ENCODE data around the gene SUN5. TPM values are rescaled to one million over a fixed set of nuclear protein-coding genes. Genes with fewer than 3 reads are reported as not detected.
"Not testable (repeated sequence)": the region's sequence is repeated elsewhere in the genome, so short reads cannot be mapped to it uniquely, and the experiment has no call there.

Gene SUN5, protein sequence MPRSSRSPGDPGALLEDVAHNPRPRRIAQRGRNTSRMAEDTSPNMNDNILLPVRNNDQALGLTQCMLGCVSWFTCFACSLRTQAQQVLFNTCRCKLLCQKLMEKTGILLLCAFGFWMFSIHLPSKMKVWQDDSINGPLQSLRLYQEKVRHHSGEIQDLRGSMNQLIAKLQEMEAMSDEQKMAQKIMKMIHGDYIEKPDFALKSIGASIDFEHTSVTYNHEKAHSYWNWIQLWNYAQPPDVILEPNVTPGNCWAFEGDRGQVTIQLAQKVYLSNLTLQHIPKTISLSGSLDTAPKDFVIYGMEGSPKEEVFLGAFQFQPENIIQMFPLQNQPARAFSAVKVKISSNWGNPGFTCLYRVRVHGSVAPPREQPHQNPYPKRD
- not detected for polyA plus RNA-seq (ENCODE audit: insufficient read length in 4 of 4)

DNA sequence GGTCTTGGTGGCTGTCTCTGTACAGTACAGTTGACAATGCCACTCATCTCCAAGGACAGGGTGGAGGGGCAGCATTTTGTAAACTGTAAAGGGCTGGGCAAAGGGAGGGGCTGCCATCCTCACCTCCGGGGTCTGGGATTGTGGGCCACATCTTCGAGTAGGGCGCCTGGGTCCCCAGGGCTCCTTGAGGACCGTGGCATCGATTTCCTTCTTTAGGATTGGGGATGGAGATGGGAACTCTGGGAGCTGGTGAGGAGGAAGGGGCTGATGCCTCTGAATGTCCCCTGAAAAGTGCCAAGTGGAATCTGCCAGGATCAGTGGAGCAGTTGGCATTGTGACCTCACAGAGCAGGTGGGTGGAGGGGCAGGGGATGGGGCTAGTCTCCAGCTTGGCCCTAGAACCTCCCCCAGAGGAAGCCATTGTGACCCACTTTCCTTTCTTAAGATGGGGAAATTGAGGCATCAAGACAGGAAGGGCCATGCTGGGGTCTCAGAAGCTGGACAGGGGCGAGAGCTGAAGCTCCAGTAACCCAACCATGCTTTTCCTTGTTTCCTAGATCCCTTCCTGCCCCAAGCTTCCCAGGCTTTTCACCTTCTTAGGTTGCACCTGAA lies at the start of gene SUN5:
Gene SUN5, minus strand, starts transcription at position 293 of the 611 bp plus-strand sequence. Its CDS starts 93 bp downstream, at position 200.
- DNase-seq (ENCODE audit: low read depth in 4 of 4, low spot score in 2 of 4): no peak

DNA sequence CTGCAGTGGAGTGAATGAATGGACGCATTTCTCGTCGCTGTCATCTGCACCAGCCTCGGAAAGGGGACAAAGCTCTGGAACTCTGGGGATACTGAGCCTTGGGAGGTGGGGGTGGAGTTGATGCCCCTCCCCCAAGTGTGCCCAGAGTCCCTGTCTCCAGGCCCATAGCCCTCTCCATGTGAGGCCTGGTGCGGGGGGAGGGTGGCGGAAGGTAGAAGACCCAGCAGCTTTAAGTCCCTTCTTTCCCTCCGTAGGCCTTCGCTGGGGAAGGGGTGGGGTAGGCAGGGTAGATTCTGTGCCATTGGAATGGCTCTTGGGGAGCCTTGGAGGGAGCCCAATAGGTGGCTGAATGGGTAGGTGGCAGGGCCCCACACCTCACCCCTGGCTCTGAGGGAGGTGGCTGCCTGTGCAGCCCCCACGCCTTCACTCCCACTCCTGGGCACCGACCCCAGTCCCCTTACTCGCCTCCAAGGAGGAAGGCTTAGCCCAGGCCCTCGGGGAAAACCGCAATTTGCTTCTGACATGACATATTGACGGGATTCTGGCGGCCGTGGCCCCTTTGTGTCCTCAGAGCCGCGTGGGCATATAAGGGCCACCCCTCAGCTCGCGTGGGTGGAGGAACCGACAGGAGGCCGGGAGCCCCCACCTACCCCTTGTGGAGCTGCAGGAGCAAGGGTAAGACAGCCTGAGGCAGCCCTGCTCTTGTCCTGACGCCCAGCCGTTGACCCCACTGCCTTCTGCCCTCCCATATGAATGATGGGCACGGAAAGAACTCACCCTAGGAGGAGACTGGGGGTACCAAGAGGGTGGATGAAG lies 49.3 kb upstream of the SUN5 start, which contains the start of gene BPIFB3:
Gene BPIFB3, plus strand, starts transcription at position 613 of the 816 bp plus-strand sequence. CDS start 1,533 bp downstream, outside the sequence.
- DNase-seq (ENCODE audit: low read depth in 4 of 4, low spot score in 2 of 4): no peak

DNA sequence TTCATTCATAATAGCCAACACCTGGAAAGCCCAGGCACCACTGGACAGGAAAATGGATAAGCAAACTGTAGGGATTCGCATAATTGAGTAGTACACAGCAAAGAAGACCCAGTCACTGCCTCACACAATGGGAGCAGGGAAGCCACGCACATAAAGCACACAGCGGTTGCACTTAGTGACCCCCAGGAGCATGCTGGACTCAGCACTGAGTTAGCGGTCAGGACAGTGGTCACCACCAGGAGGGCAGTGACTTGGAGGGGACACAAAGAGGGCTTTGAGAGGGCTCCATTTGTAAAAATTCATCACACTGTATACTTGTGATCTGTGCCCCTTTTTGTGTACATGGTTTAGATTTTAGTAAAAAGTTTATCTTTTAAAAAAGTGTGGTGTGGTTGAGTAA lies 47.1 kb upstream of the SUN5 start:
- DNase-seq (ENCODE audit: low read depth in 4 of 4, low spot score in 2 of 4): no peak

DNA sequence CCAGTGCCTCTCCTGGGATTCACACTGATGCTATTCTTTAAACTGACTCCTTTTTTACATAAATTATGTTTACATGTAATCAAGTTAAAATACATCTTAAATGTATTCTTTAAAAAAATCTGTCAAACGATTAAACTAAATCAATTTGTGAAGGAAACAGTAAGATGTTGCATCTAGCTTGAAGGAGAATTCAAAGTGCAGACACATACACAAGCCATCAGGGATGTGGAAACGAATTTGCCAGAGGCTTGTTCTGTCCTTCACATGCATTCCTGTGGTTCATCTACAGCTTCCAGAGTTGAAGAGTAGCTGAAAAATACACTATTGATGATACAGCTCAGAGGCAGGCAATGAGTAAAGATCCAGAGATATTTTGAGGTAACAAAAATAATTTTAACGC lies 42.2 kb upstream of the SUN5 start:
- no peak for DNase-seq (ENCODE audit: low read depth in 4 of 4, low spot score in 2 of 4)

DNA sequence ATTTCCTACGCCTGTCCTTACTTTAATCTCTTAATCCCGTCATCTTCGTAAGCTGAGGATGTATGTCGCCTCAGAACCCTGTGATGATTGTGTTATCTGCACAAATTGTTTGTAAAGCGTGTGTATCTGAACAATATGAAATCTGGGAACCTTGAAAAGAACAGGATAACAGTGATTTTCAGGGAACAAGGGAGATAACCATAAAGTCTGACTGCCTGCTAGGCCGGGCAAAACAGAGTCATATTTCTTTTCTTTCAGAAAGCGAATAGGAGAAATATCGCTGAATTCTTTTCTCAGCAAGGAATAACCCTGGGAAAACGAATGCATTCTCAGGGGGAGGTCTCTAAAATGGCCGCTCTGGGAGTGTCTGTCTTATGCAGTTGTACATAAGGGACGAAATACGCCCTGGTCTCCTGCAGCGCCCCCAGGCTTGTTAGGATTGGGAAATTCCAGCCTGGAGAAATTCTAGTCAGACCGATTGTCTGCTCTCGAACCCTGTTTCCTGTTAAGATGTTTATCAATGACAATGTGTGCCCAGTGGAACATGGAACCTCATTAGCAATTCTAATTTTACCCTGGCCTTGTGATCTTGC lies 41.0 kb upstream of the SUN5 start:
- not testable (repeated sequence) for DNase-seq (ENCODE audit: low read depth in 4 of 4, low spot score in 2 of 4)

DNA sequence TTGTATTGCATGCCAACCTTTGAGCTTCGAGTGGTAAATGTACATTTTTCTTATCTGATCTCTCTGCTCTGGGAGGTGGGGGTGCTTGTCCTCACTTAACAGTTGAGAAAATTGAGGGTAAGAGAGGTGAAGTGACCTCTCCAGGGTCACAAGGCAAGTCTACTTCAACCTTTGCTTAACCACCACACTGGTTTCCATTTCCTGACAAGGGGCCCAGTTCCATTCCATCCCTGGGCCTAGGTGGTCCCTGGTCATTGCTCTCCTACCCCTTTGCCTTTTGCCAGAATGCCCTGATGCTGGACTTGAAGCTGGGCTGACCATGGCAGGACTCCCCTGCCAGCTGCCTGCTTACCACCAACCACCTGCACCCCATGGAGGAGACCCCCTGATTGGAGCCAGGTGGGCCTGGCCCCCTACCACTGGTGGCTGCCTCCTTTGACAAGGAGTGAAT lies 39.5 kb upstream of the SUN5 start:
- DNase-seq (ENCODE audit: low read depth in 4 of 4, low spot score in 2 of 4): no peak

DNA sequence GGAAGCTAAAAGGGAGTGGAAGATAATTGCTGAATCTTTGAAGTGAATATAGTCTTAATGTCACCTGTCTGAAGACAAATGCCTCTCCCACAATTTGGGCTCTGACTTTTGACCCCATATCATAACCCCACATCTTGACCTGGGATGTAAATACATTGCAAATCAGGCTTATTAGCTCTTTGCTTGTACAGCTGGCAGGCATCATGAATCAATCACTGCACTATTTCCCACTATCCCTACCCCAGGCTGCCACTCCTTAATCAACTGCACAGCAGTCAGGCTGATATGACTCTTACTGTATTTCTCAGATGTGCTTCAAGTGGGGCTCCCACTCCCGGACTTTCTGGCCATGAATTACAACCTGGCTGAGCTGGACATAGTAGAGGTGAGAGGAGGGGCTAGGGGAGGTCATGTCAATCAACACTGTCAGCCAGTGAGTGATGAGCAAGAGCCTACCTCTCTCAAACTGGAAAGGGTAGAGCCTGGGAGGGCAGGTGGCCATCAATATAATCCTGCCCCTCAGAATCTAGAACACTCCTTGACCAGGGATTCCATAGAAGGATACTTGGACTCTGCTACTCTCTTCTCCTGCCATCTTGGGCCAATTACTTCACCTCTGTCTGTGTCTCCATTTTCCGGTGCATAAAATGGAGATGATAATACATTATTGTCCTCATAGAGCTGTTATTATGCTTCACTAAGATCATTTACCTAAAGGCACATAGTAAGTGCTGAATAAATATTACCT lies 38.9 kb upstream of the SUN5 start:
- DNase-seq (ENCODE audit: low read depth in 4 of 4, low spot score in 2 of 4): no peak

DNA sequence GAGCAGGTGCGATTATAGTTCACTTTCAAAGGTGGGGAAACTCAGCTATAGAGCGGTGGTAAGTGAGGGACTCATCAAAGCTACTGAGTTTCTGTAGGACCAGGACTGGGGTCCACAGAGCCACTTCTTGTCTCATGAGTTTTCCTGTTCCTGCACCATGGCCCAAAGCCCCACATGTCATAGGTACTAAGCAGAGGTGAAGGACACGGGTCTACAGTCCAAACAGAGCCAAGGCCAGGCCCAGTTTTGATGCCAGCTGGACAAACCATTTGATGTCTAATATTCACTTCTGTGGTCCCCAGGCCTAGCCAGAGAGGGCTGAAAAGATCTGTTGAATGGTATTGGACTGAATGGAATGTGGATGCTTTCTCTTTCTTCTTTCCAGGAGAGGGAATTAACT lies 38.2 kb upstream of the SUN5 start:
- no peak for DNase-seq (ENCODE audit: low read depth in 4 of 4, low spot score in 2 of 4)

DNA sequence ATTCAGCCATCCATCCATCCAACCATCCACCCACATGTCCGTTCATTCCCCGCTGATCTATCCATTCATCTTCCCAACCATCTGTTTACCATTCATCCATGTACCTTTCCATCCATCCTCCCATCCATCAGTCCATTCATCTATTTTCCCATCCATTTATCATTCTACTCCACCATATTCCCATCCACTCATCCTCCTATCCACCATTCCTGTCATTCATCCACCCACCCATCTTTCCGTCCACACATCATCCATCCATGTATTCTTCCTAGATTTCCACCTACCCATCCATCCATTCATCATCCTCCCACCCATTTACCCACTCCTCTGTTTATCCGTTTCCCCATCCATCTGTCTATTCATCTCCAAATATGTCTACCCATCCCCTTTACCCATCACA lies 34.0 kb upstream of the SUN5 start:
- DNase-seq (ENCODE audit: low read depth in 4 of 4, low spot score in 2 of 4): no peak

DNA sequence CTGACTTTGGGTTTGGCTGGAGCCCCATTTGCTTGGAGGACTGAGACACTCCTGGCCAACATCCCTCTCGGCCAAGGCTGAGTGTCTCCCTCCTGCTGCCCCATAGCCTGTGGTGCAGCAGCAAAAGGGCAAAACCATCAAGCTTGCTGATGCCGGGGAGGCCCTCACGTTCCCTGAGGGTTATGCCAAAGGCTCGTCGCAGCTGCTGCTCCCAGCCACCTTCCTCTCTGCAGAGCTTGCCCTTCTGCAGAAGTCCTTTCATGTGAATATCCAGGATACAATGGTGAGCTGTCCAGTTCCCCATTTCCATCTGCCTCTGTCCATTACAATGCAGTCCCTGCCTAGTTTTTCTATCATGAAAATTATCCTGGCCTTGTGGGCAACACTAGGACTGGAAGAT lies 33.2 kb upstream of the SUN5 start:
- no peak for DNase-seq (ENCODE audit: low read depth in 4 of 4, low spot score in 2 of 4)

DNA sequence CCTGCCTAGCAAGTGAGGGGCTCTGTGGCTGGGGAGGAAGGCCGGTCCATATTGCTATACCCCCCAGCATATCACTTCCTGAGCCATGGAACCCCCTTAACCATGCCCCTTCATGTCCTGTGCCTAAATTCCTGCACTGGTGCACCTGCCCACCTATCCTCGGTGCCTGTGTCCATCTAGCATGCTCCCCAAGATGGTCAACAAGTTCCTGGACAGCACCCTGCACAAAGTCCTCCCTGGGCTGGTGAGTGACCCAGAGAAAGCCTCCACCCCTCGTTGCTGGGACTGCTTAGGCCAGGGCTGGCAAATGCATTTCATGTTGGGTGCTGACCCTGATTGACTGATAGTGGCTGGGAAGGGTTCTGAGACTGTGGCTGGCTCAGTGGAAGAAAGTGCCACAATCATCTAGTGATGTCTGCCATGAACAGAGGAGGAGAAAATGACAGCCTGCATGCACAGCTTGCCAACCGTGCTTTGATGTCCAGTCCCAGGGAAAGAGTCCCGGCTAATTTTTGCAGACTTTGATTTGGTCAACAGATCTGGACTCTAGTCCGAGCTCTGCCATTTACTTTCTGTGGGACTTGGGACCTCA lies 30.8 kb upstream of the SUN5 start:
- no peak for DNase-seq (ENCODE audit: low read depth in 4 of 4, low spot score in 2 of 4)

DNA sequence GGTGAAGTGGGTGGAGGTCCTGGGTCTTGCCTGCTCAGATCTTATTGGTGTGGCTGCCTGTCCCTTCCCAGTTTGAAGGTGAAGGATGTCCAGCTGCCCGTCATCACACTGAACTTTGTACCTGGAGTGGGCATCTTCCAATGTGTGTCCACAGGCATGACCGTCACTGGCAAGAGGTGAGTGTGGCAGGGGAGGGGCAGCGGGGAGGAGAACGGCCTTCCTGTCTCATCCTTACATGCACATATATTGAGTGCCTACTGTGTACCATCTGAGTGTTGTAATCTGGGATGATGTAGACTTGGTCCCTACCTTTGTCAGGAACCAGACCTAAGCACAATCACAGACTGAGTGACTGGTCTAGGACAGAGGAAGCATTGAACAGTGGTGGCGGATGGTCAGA lies 29.9 kb upstream of the SUN5 start:
- DNase-seq (ENCODE audit: low read depth in 4 of 4, low spot score in 2 of 4): no peak

DNA sequence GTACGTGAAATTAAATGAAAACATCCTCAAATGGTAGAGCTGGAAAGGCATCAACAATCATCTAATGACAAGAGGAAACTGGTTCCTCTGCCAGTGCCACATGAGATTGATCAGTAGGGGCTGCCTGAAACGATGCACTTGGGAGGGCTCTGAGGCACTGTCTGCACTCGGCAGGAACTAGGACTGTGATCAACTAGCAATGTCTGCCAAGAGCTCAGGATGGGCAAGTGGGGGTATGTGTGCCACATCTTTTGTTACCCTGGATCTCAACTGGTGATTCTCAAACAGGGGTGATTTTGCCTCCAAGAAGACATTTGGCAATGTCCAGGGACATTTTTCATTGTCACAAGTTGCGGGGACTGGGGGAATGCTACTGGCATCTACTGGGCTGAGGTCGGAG lies 29.1 kb upstream of the SUN5 start:
- no peak for DNase-seq (ENCODE audit: low read depth in 4 of 4, low spot score in 2 of 4)

DNA sequence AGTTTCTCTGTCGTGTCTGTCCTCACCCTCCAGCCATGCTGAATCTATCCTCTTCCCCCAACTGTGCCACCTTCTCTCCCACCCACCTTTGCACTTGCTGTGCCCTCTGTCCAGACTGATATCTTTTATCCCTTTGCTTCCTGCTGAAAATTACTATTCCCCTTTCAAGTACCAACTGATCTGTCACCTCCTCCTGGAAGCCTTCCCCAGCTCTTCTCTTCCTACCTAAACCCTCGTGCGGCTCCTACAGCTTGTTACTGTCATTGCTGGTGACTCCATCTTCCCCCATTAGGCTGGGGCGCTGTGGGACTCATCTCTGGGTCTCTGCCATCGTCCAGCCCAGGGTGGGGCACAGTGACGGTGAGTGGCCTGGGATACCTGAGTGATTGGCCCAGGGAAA lies 28.3 kb upstream of the SUN5 start:
- no peak for DNase-seq (ENCODE audit: low read depth in 4 of 4, low spot score in 2 of 4)

DNA sequence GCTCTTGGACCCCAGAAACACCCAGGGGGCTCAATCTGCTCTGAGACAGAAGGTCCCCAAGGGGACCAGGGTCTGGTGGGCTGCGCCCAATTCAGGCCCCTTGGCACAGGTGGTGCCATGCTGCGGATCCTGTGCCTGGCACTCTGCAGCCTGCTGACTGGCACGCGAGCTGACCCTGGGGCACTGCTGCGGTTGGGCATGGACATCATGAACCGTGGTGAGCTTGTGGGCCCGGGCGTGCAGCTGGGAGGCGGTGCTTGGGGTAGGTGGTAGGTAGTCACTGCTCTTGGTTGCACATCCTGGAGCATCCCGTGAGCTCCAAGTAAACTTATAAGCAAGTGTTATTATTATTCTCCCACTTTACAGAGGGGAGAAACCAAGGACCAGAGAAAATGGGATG lies 27.3 kb upstream of the SUN5 start, which contains the start of gene BPIFB6:
Gene BPIFB6, plus strand, starts transcription at position 118 of the 400 bp plus-strand sequence. Its CDS starts 0 bp downstream, at position 118.
- DNase-seq (ENCODE audit: low read depth in 4 of 4, low spot score in 2 of 4): no peak

DNA sequence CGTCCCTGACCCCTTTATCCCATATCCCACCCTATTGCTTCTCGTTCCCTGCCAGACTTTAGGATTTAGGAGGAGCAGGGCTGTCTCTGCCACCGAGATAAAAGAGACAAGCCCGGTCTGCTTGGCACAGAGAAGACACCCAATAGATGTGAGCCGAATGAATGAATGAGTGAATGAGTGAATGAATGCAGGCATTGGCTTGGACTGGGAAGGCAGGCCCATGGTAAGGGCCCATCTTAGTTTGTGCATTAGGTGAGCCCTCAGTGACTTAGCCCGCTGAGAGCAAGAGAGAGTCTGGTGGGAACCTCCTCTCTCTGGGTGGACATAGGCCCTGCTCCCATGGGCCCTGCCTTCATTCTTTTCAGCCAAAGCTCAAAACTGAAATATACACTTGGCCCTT lies 26.3 kb upstream of the SUN5 start:
- DNase-seq (ENCODE audit: low read depth in 4 of 4, low spot score in 2 of 4): no peak

DNA sequence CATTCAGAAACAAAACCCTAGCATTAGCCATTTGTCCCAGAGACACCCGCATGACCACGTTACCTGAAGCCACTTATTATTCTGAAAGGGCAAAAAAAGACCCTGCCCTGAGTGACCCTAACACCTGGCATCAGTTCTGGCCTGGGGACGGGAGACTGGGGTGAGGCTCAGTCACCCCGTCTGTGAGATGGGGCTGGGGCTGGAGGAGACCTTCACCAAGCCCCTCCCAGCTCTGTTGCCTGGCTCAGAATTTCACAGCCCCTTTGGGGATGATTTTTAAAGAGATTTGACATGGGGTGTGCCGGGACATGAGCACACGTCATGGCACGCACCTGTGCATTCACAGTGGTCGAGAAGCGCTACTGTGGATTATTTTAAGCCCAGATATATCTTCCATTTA lies 25.8 kb upstream of the SUN5 start:
- no peak for DNase-seq (ENCODE audit: low read depth in 4 of 4, low spot score in 2 of 4)

DNA sequence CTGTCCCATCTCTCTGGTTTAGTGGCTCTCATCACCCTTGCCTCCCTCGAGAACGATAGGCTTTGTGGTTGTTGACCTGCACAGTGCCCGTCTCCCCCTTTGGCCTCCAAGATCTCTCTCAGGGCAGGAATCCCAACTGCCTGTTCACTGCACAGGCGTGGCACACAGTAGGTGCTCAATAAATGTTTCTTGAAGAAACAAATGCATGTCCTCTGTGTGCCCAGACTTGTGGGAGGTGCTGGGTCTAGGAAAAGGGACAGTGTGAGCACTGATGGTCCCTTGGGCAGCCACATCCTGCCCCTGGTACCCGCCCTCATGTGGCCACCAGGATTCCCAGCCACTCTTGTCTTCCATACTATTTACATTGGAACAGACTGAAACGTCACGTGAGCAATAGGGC lies 24.6 kb upstream of the SUN5 start:
- no peak for DNase-seq (ENCODE audit: low read depth in 4 of 4, low spot score in 2 of 4)
